Measurements from ENCODE around the gene SPOCD1. TPM values are rescaled to one million over a fixed set of nuclear protein-coding genes. Genes with fewer than 3 reads are reported as not detected.

The SPOCD1 gene
- total and polyA plus RNA-seq, 5 experiments from 2014 or later = 0.36 TPM; not detected in 4

DNA sequence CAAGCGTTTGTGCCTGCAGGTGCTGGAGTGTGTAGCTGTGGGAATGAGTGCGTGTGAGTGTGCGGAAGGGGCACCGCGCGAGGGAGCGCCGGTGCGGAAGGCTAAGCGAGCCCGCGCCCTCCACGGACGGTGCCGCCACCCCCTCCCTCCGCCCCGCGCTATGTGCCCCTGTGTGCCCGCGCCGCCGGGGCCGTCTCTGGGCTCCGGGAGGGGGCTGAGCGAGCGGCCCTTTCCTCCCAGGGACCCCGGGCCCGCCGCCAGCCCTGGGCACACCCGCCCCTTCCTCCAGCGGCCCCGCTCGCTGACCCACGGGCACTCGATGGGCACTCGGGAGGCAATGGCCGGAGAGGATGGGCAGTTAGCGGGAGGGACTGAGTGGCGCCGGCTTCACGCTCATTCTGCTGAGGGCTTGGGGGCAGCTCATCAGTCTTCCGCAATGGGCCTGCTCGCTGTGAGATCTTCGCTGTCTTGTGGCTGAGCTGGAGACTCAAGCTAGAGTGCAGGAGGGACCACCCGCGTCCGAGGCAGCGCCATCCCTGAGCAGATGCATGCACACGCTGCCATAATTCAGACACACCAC, 43.1 kb downstream of the SPOCD1 start:
- Mint-ChIP-seq H3K9me3 (no peaks in the 10 kb centered on the region), H3K27me3 (peaks cover 15 to 41% (median 33%) of the 10 kb centered on the region in 5 donors), H3K27ac (peak overlapping the region in 9 of 10 donors; percentile 7 to 96 (median 89)), H3K36me3 (no peaks in the 10 kb centered on the region), H3K4me1 (peaks cover 25 to 48% (median 42%) of the 10 kb centered on the region in 4 donors), H3K4me3 (peak overlapping the region; percentile 83 to 96 (median 92))
- ATAC-seq (peak; percentile 44 to 67), DNase-seq (peak in 1 of 10 donors; percentile 17)
- POLR2A ChIA-PET = no interaction called here

DNA sequence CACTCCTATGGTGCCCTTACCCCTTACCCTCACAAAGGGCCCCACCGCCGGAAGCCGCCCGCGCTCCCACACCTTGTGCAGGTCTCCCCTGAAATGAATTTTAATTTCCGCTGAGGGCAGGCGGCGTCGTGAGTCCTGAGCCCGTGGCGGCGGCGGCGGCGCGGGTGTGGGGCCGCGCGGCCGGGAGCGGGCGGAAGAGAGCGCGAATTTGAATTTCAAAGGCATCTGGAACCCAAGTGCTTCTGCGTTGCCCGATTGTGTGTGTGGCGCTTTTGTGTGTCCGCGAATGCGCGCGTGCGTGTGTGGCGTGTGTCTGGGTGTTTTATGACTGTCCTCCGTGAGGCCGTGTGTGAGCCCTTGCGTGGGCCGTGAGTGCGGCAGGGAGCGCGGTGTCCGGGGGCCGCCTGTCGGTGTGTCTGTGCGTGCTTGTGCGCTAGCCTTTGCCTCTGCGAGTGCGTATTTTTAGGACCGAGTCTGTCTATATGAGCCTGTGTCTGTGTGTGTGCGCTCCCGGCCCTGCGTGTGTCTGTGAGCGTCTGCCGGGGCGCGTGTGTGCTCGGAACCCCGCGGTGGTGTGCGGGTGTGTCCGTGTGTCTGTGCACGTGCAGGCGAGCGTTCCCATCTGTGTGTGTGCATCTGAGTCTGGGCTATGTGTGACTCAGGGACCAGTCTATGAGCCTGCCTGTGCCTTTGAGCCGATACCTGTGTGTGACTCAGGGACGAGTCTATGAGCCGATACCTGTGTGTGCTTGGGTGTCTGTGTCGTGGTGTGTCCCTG, 43.7 kb downstream of the SPOCD1 start:
- DNase-seq = peak in 8 of 10 donors; percentile 16 to 52 (median 34)
- Mint-ChIP-seq H3K36me3 (no peaks in the 10 kb centered on the region), H3K27ac (peak overlapping the region; percentile 34 to 96 (median 86)), H3K4me3 (peak overlapping the region; percentile 83 to 96 (median 92)), H3K4me1 (peaks cover 25 to 48% (median 42%) of the 10 kb centered on the region in 4 donors), H3K27me3 (peaks cover 15 to 36% (median 26%) of the 10 kb centered on the region in 5 donors), H3K9me3 (no peaks in the 10 kb centered on the region)
- POLR2A ChIA-PET = no interaction called here
- peak; percentile 72 to 76 for ATAC-seq

DNA sequence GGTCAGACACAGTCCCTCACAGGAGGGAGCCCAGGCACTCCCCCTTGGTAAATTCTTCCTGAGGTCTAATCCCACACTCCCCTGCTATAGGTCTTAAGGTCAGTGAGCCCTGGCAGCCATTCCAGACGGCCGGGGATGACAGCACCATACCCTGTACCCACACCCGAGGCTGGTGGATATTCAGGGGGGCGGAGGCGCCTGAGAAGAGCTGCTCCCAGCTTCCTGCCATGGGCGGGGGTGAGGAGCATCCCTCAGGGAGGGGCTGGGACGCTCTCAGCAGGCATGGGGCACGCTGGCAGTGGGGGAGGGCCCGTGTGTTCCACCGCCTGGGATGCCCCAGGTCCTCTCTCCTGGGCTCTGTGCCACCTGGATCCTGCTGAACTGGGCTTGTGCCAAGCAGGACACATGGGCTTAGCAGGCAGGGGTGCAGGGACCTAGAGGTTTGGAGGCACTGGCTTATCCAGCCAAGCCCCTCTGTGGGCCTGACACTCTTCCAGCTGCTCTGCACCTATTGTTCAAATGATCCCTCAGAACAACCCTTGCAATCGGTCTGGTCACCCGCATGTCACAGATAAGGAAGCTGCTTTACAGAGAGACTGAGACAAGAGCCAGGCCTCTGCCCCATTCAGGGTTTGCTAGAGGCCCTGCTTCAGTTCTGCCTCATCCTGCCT, 46.0 kb downstream of the SPOCD1 start:
- ATAC-seq (no peak), DNase-seq (no peak)
- Mint-ChIP-seq H3K4me1 (peaks cover 29 to 53% (median 46%) of the 10 kb centered on the region in 4 donors), H3K27me3 (peaks cover 12 to 25% (median 15%) of the 10 kb centered on the region in 5 donors), H3K9me3 (no peaks in the 10 kb centered on the region), H3K4me3 (peak overlapping the region in 4 of 10 donors; percentile 27 to 69 (median 44)), H3K27ac (peak overlapping the region in 2 of 10 donors; percentile 37 to 72), H3K36me3 (no peaks in the 10 kb centered on the region)
- POLR2A ChIA-PET = no interaction called here

DNA sequence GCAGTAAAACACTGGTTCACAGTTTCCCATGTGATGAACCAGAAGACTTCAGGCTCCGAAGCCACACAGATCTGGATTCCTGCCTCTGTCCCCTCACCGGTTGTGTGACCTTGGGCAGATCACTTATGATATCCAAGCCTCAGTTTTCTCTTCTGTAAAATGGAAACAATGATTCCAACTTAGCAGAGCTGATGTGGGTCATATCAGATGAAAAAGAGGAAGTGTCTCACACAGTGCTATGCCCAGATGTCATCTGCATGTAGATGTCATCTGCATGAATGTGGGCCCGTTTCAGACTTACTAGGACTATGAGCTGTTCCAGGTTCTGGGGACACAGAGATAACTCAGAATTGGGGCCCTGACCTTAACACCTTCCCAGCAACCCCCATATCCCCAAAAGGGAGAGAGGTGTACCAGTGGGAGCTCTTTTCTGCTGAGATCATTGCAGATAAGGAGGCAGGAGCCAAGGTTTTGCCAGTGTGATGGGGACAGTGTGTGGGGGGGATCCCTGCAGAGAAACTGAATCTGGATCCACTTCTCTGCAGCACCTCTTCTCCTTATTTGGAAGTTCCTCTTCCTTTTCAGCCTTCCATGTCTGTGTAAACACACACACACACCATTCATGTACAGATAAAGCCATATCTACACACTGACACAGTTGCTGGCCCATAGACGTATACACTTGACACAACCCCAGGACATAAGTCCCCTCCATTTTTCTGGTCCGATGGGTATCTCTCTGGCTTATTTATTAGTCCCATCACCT, 46.7 kb downstream of the SPOCD1 start:
- ATAC-seq = no peak
- POLR2A ChIA-PET = no interaction called here
- peaks cover 5 to 18% (median 8%) of the 10 kb centered on the region in 5 donors for H3K27me3 Mint-ChIP-seq
- peaks cover 26 to 57% (median 50%) of the 10 kb centered on the region in 4 donors for H3K4me1 Mint-ChIP-seq
- no peak for DNase-seq
- H3K4me3 Mint-ChIP-seq = no peak overlapping the region
- no peaks in the 10 kb centered on the region for H3K36me3 Mint-ChIP-seq
- H3K9me3 Mint-ChIP-seq = no peaks in the 10 kb centered on the region
- peak overlapping the region in 4 of 10 donors; percentile 34 to 57 (median 43) for H3K27ac Mint-ChIP-seq

DNA sequence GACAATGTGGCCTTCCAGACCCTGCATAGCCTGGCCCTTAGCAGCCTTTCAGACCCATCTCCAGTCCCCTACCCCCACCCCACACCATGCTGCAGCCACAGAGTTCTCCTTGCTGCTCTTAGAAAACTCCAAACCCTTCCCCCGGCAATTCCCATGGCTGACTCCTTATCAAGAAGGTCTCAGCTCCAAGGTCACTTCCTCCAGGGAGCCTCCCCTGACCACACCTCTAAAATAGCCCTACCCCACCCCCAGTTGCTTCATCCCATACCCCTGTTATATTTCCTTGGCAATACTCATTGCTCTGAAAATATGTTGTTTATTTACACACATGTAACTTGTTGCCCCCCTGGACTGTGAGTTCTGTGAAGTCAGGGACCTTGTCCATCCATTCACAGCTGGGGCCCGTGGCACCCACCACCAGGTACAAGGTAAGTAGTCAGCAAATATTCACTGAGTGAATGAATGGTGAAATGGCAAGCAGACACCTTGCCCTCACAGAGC, 47.4 kb downstream of the SPOCD1 start:
- Mint-ChIP-seq H3K9me3 (no peaks in the 10 kb centered on the region), H3K4me1 (peaks cover 26 to 57% (median 51%) of the 10 kb centered on the region in 4 donors), H3K36me3 (no peaks in the 10 kb centered on the region), H3K4me3 (no peak overlapping the region), H3K27ac (peak overlapping the region in 1 of 10 donors; percentile 46), H3K27me3 (peaks cover 0 to 12% (median 2%) of the 10 kb centered on the region in 5 donors)
- ATAC-seq (no peak), DNase-seq (no peak)
- POLR2A ChIA-PET = no interaction called here

DNA sequence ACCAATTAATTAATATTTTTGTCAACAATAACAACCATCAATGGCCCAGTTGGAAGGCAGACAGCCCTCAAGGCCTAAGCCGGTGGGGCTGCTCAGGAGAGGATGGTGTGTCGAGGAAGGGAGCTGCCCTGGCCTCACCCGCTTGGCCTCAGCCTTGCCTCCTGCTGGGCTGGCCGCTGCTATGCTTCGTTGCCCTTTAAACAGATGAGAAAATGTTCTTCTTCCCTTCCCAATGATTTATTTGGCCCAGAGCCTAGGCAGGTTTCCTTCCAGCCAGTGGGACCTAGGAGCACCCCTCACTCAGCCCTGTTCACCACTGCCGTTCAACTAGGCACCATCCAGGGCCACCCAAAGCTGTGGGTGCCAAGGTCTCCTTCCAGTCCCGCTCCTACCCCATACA, 48.6 kb downstream of the SPOCD1 start:
- POLR2A ChIA-PET = interaction anchor here (1.8 kb wide), 1 partner anchor 21 kb away, joined by 7 read pairs; no protein-coding TSS in a partner anchor
- peaks cover 0 to 8% (median 4%) of the 10 kb centered on the region in 5 donors for H3K27me3 Mint-ChIP-seq
- ATAC-seq = no peak
- peaks cover 23 to 54% (median 50%) of the 10 kb centered on the region in 4 donors for H3K4me1 Mint-ChIP-seq
- H3K36me3 Mint-ChIP-seq = no peaks in the 10 kb centered on the region
- no peaks in the 10 kb centered on the region for H3K9me3 Mint-ChIP-seq
- H3K4me3 Mint-ChIP-seq = no peak overlapping the region
- no peak overlapping the region for H3K27ac Mint-ChIP-seq
- no peak for DNase-seq

DNA sequence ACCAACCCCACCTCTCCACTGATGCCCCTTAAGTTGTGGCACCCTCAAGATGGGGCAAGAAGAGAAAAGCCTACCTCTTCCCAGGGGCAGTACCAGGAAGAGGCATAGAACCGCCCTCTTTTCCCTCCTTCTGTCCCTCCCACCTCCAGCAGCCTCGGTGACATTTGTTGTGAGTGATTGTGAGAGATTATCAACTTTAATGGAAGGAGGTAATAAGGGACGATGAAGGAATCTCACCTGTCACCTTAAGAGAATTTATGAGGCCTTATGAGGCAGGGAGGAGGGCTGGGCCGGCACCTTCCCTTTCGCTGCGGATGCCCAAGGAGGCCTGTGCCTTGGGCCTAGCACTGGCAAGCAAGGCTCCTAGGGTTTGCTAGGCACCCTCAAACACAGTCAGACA, 50.3 kb downstream of the SPOCD1 start:
- H3K4me1 Mint-ChIP-seq = peaks cover 14 to 46% (median 44%) of the 10 kb centered on the region in 4 donors
- no peak overlapping the region for H3K27ac Mint-ChIP-seq
- no peaks in the 10 kb centered on the region for H3K9me3 Mint-ChIP-seq
- peaks cover 0 to 12% (median 1%) of the 10 kb centered on the region in 5 donors for H3K27me3 Mint-ChIP-seq
- ATAC-seq (no peak), DNase-seq (no peak)
- no peak overlapping the region for H3K4me3 Mint-ChIP-seq
- no peaks in the 10 kb centered on the region for H3K36me3 Mint-ChIP-seq
- POLR2A ChIA-PET = no interaction called here

DNA sequence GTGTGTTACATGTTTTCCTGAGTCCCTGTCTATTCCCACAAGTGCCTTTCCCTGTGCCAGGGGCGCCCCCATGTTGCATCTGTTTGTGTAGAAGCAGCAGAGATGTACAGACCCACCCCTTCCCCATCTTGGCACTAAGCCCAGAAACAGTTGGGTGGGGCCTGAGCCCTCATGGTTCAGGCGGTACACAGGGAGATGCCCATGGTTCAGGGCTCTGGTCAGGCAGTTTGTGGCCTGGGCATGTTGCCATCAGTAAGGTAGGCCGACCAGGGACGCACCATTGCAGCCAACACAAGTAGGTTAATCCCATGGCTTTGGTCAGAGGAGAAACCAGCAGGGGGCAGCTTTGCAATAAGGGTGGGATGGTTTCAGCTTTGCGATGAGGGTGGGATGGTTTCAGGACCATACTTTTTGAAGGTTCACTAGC, 50.8 kb downstream of the SPOCD1 start:
- POLR2A ChIA-PET = interaction anchor here (0.5 kb wide), 1 partner anchor 688 kb away, joined by 8 read pairs; no protein-coding TSS in a partner anchor
- ATAC-seq = no peak
- DNase-seq = no peak
- Mint-ChIP-seq H3K27me3 (peaks cover 0 to 12% (median 3%) of the 10 kb centered on the region in 5 donors), H3K9me3 (no peaks in the 10 kb centered on the region), H3K4me1 (peaks cover 15 to 44% (median 41%) of the 10 kb centered on the region in 4 donors), H3K27ac (peak overlapping the region in 2 of 10 donors; percentile 12 to 62), H3K36me3 (no peaks in the 10 kb centered on the region), H3K4me3 (peak overlapping the region in 9 of 10 donors; percentile 4 to 90 (median 84))

DNA sequence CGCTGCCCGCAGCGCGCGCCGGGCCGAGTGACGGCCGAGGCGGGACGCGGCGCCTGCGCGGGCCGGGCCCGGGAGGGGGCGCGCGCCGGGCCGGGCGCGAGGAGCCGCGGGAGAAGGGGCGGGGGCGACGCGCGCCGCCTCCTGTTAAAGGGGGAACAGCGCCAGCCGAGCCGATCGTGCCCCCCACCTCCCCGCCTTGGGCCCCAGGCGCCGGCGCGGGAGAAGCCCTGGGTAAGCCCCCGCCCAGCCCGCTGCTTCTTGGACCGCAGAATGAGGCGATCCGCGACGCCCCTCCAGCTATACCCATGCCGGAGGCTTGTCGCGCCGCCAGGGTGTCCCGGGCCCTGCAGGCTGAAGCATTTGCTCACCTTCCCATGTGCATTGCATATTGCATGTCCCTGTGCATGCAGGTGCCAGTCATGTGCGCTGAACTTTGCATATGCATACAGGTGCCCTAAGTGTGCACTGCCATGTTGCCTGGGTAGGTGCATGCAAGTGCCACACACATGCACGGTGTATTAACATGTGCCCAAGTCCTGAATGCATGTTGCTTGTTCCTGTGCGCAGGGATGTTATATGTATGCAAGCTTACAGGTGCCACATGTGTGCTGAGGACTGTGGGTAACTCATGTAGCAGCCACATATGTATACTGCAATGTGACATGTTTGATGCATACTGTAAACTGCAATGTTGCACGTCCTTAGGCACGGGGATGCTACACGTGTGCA, 51.3 kb downstream of the SPOCD1 start, which contains the start of gene ADGRB2:
Gene ADGRB2 (minus strand): TSS at position 29 of the 729 bp plus-strand sequence. CDS start 7,119 bp downstream, outside the sequence.
- POLR2A ChIA-PET = interaction anchor here (0.5 to 1.5 kb wide), 2 partner anchors 24 to 688 kb away, joined by 6 to 8 read pairs; no protein-coding TSS in a partner anchor
- Mint-ChIP-seq H3K4me3 (peak within 1 kb of the TSS; percentile 68 to 90 (median 86)), H3K4me1 (peaks cover 14 to 43% (median 36%) of the 10 kb centered on the region in 4 donors), H3K36me3 (no peaks in the 10 kb centered on the region), H3K27ac (peak within 1 kb of the TSS in 4 of 10 donors; percentile 12 to 70 (median 54)), H3K27me3 (peaks cover 0 to 12% (median 3%) of the 10 kb centered on the region in 5 donors), H3K9me3 (no peaks in the 10 kb centered on the region)
- peak; percentile 50 for ATAC-seq
- DNase-seq = peak in 8 of 10 donors; percentile 33 to 72 (median 43)

DNA sequence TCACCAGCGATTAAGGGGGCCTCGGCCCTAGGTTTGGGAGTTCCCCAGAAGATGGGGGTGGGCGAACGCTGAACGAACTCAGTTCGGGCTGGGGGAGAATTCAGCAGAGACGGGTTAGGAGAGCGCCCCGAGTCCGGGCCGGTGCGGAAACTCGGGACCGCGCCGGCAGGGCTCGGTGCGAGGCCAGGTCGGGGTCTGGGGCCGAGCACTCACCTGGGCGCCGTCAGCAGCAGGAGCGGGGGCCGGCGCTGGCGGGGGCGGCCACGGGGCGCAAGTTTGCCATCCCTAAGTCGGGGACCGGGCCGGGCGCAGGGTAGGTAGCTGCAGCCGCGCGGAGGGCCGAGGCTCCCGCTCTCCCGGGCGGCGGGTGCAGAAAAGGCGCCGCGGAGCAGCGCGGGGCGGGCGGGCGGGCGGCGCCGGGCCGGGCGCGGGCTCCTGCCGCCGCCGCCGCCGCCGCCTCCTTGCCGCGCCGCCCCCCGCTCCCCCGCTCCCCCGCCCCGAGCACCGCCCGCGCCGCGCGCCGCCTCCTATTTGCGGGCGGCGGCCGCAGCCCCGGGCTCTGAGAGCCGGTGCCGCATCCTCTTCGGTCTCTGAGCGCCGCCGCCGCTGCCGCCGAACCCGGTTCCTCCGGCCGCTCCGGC, 52.0 kb downstream of the SPOCD1 start:
- POLR2A ChIA-PET = interaction anchor here (1.5 kb wide), 1 partner anchor 25 kb away, joined by 6 read pairs; no protein-coding TSS in a partner anchor
- no peaks in the 10 kb centered on the region for H3K9me3 Mint-ChIP-seq
- H3K36me3 Mint-ChIP-seq = no peaks in the 10 kb centered on the region

More for the DNA sequence above, 52.0 kb downstream of the SPOCD1 start:
- peak; percentile 9 to 31 for ATAC-seq
- Mint-ChIP-seq H3K27me3 (peaks cover 0 to 12% (median 3%) of the 10 kb centered on the region in 5 donors), H3K4me3 (peak overlapping the region; percentile 68 to 90 (median 81)), H3K27ac (no peak overlapping the region), H3K4me1 (peaks cover 14 to 38% (median 30%) of the 10 kb centered on the region in 4 donors)
- DNase-seq = peak in 3 of 10 donors; percentile 7 to 43 (median 41)

All from naive thymus-derived CD8-positive, alpha-beta T cell (primary cell).